NCI-H2196 (cell line): ENCODE data around the gene NTSR1.
A peak's percentile ranks its signal among the peaks of the same experiment; 100 is the strongest.

Experiments used
- DNase-seq: peaks from one replicate; lab custom pipeline; 2025; ENCODE audit not compliant: unreplicated experiment; lab: John Stamatoyannopoulos, UW

Gene NTSR1

DNA sequence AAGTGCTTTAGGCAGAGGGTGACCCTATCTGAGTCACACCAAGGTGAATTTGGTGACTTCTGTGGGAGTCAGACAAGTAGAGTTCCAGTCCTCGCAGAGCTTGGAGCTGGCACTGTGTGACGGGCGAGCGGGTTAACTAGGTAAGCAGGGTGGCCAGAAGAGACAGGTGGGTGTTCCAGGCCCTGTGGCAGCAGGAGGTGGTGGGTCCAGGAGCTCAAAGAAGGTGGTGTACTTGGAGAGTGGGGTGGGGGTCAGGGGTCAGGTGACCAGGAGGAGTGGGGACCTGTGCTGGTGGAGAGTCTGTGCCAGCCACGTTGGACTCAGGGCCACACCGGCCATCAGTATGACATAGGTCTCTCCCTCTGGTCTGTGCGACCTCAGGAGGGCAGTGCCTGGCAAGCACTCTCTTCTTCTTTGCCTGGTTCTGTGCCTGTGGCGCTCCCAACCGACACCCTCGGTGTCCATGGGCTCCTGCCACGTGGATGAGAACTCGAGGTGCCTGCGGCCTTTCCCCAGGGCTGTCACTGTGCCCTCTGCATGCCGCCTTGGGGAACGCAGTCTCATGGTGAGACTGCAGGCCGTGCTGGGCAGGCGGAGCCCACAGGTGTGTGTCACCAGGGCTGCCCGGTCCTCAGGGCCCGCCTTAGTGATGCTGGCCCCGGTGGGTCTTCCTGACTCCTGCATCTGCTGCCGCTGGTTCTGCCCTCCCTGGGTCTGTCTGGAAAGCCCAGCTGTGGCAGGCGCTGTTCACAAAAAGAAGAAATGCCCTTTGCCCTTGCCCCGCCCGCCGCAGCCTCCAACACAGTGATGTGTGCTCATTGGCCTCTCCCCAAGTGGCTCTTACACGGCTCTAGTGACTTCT, 89.3 kb downstream of the NTSR1 start:
- DNase-seq = no peak

DNA sequence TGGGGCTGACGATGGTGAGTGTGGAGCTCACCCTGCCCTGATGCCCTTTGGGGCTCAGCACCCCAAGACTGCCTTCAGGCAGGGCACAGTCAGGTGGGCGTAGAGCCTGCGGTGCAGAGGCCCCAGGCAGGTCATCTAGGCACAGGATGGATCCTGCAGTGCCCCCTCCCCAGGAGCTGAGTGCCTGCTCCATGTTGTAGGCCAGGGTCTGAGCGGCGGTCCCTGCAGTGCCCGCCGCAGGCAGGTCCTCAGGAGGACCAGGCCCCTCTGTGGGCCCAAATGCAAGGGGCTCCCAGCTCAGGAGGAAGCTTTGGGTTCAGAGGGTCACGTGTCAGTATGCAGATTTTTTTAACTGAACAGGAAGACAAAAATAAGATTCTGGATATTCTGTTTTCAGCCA, 90.4 kb downstream of the NTSR1 start:
- DNase-seq = no peak

DNA sequence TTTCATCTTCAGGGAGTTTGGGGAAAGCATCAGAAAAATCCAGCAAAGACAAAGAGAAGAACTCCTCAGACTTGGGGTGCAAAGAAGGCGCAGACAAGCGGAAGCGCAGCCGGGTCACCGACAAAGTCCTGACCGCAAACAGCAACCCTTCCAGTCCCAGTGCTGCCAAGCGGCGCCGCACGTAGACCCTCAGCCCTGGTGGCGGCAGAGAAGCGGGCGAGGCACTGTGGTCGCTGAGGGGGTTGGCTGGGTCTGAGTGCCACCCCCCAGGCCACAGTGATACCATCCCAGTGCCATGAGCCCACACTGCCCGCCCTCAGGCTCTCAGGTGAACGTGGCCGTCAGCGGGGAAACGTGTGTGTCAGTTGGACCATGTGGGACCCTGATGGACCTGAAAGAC, 90.8 kb downstream of the NTSR1 start:
- no peak for DNase-seq

DNA sequence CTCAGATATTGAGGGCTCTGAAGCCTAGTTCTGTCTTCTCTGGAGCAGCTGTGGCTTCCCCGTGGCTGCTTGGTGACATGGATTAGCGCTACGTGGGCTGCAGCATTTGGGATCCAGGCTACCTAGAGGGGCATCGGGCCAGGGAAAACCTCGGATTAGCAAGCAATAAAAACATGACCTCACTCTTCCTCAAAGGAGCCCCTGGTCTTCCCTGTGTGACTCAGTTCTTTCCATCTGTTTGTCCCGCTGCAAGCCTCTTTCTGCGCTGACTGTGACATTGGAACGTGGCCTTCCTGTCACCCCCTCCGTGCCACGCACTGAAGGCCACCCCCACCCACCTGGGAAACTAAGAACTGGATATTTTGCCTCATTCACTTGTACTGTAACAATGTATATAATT, 91.2 kb downstream of the NTSR1 start:
- no peak for DNase-seq

DNA sequence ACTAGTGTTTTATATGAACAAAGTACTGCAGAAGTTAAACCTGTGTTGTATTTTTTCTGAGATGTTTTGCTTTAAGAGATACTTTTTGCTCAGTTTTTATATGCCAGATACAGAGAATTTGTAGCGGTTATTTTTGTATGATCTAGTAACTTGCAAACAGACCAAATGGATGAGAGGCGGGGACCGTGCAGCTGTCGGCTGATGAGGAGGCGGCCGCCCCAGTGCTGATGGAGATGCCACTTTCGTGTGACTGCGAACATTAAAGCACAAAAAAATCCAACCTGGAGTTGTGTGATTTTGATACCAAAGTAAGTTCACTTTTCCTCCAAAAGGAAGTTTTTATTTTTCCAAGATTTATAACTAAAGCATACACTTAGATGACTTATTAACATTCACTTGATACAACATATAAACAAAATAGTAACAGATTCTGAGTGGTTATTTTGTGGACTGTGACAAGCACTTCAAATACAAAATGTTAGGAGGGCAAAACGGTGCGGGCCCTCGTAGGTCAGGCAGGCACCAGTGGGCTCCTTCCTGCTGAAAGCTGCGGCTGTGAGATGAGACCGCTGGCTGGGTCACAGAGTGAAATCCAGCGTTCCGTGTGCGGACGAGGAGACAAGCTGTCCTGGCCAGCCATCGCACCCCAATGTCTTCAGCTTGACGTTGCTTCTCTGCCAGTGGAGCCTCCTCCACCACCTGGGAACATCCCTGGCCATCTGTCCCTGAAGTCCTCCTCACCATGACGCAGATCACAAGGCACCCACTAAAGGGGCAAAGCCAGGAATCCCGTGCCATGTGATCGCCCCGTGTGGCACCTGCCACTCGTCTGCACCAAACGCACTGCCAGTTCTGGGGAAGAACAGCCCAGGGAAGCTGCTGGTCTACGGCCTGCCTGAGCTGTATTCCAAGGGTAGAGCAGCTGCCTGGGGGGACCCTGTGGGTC, 92.0 kb downstream of the NTSR1 start:
- DNase-seq = no peak

DNA sequence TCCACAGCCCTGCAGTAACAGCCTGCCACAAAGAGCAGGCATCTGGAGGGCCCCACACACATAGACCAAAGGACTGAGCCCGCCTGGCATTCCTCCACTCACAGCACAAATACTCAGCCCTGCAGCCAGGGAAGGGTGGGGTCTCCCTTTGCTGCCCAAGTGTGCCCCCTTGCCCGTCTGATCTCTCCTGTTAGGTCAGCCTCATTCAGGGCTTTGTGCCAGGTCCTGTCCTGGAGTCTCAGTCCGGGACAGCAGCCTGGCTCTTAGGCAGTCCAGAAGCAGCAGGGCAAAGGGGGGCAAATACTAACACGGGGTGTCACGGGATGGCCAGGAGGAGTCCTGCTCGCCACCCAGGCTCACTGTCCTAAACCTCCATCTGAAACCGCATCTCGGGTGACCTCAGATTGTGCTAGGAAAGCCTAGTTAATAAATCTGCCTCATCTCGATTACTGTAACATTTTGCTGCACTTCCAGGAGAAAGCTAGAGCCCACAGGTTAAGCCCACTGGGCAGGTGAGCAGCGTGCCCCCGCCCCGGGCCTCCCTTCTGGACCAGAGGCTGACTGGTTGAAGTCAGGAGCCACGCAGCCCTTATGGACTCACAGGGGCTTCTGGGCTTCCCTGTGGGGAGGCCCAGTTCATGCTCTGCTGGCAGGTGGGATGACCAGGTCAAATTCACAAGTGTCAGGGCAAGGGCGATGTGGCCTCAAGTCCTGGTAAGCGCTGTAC, 92.8 kb downstream of the NTSR1 start:
- DNase-seq = no peak

DNA sequence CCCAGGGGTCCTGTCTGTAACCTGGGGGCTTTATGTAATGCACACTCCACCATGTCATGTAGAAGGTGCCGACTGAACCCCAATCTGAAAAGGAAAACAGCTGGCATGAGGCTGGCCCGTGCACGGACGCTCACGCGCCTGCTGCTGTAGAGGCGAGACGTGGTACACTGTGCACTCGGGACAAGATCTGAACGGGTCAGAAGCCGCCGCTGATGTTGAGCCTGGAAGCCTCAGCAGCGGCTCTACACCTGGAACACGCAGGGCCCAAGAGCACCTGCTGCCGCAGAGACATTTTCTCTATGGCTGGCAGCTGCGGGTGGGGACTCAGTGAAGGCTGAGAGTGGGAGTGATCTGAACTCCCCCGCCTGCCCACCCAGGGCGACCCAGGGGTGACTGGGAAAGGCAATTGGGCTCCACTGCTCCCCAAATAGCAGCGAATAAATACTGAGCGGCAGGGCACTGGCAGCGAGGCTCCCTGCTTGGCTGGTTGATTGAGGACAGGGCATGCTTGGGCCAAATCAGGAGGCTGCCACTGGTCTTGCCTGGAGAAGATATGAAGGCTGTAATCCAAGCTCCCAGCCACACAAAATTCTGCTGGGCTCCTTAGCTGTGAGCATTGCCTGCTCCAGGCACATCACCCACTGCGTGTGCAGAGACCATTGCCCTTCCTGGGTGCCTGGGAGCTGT, 93.5 kb downstream of the NTSR1 start:
- DNase-seq = no peak

DNA sequence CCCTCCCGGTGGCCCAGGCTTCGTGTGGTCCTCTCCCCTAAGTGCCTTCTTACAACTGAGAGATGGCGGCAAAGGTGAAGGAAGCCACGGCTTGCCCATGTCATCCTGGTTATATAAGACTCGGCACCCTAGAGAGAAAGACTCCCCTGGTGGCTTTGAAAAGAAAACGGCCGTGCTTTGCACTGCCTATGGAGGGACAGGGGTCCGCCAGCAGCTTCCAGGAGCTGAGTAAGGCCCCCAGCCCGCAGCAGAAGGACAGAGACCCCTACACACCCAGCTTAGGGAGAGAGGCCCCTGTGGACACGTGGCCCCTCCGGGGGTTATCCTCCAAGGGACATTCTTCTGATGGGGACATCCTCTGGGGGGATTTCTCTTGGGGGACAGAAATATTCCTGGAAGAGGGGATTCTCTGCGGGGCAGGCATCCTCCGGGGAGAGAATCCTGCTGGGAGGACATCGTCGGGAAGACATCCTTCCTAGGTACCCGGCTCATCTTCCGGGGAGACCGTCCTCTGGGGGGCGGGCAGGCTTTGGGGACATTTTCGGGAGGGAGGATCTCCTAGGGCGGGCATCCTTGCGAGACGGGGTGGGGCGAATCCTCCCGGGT, 95.5 kb downstream of the NTSR1 start:
- DNase-seq = no peak

DNA sequence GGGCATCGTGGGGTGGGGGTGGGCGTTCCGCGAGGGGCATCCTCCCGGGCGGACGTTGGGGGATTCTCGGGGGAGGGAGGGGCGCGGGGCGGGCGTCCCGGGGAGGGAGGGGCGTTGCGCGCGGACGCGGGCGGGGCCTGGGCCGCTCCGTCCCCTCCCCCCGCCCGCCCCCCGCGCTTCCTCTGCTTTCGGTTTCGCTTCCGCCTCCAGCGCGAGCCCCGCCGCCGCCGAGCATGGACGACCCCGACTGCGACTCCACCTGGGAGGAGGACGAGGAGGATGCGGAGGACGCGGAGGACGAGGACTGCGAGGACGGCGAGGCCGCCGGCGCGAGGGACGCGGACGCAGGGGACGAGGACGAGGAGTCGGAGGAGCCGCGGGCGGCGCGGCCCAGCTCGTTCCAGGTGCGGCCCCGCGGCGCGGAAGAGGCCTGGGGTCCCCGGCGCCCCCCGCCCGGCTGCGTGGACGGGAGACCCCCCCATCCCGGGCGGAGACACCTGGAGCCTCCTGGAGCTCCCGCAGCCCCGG, 96.1 kb downstream of the NTSR1 start, which contains the start of gene OGFR:
Gene OGFR (plus strand): TSS at position 209 of the 528 bp plus-strand sequence. CDS start 25 bp downstream, at position 234.
- DNase-seq = peak; percentile 43

DNA sequence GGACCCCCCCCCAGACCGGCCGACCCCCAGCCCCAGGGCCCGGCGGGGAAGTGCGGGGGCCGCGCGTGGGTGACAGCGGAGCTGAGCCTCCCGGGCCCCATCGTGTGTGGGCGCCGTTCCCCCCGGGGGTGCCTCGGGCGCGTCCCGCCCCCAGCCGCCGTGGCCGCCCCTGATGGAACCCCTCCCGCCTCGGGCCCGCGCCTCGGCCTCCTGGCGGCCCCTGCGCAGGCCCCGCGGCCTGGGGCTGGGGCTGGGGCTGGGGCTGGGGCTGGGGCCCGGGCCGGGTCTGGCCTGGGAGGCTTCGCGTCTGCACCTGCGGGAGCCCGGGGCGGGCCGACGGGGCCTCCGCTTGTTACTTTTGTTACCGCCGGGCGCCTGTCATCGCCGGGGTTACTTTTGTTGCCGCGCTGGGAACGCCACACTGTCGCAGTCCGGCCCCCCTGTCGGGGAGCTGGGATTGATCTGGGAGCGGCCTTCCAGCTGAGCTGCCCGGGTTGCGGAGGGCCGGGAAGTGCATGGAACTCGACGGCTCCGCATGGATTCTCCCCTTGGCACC, 96.6 kb downstream of the NTSR1 start:
- peak; percentile 12 for DNase-seq

DNA sequence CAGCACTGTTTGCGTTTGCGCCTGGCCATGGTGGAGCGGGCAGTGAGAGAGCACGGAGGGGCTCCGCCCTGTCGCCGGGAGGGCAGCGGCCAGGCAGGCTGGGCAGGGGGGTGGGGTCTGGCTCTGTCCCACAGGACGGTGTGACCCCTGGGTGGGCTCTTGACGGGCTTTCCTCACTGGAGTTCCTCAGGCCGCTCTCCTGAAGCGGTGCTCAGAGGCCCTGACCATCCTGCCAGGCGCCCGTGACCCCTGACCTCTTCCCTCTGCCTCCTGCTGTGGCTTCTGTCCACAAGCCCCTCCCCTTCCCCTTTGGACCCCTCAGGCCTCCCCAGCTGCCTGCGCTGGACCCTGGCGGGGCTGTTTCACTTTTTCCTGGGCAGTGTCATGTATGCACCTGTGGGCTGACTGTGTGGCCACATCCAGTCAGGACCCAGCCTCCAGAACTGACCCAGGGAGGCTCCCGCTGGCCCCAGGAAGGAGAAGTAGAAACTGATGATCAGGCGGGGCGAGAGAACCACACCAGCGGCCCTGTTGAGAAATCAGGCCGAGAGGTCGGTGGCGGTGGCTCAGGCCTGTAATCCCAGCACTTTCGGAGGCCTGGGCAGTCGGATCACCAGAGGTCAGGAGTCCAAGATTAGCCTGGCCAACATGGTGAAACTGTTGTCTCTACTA, 97.2 kb downstream of the NTSR1 start:
- DNase-seq = no peak

DNA sequence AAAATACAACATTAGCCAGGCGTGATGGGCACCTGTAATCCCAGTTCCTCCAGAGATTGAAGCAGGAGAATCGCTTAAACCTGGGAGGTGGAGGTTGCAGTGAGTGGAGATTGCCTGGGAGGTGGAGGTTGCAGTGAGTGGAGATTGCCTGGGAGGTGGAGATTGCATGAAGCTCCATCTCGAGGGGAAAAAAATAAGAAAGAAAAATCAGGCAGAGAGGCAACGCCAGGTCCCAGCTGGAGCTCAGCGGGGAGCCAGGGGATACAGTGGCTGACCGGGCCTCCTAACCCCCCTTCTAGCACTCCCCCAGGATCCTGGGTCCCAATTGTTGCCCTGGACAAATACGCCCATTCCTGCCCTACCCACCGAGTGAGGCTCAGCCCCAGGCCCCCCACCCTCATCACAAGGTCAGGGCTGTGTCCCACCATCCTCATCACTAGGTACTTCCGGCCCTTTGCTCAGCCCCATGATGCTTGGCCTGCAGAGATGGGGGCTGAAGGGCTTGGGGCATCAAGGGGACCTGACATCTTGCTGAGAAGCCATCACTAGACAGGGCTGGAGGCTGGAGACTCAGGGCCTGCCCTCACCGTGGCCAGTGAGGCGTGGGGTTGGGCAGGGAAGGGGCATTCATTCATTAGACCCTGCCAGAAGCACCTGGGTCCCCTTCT, 97.9 kb downstream of the NTSR1 start:
- no peak for DNase-seq

DNA sequence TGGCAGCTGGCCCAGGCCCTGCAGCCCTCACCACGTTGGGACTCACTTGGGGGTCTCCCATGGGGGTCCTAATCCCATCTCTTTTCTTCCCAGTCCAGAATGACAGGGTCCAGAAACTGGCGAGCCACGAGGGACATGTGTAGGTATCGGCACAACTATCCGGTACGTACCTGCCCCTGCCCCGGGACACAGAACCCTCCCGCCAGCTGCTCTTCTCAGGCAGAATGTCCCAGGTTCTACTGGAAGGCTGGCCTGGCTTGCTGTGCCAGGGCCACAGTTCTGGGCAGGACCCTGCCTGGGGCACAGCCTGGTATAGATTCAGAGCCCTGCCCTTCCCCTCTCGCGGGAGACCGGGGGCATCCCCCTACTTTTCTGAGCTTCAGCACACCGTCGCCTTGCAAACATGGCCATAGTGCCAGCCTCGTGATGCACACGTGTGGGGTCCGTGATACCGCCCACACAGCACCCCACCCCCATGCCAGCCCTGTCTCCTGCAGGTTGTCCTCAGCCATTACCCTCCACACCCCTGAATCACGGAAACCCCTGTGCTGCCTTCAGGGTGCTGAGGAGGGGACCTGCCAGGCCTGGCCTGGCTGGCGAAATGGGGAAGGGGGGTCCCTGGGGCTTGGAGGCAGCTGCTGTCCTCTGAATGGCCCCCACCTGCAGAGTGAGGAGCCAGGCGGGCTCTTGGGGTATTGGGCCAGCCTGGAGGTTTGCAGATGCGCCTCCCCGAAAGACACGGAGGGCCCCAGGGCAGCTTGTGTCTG, 99.0 kb downstream of the NTSR1 start:
- DNase-seq = no peak

DNA sequence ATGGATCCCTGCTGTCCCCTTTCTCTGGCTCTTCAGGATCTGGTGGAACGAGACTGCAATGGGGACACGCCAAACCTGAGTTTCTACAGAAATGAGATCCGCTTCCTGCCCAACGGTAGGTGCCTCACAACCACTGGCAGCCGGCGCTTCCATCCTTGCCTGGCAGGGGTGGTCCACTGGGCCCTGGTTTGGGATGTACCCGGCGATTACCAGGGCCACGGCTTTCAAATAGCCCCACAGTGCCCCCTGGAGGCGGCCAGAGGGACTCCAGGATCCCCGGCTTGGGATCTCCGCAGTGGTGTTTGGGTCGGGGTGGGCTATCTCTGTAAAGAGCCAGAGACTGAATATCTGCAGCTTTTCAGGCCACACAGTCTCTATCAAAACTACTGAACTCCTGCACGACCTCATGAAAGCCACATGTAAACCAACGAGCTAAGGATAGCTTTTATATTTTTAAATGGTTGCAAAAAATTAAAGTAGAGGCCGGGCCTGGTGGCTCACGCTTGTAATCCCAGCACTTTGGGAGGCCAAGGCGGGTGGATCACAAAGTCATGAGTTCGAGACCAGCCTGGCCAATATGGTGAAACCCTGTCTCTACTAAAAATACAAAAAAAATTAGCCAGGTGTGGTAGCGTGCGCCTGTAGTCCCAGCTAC, 99.7 kb downstream of the NTSR1 start:
- peak; percentile 66 for DNase-seq

DNA sequence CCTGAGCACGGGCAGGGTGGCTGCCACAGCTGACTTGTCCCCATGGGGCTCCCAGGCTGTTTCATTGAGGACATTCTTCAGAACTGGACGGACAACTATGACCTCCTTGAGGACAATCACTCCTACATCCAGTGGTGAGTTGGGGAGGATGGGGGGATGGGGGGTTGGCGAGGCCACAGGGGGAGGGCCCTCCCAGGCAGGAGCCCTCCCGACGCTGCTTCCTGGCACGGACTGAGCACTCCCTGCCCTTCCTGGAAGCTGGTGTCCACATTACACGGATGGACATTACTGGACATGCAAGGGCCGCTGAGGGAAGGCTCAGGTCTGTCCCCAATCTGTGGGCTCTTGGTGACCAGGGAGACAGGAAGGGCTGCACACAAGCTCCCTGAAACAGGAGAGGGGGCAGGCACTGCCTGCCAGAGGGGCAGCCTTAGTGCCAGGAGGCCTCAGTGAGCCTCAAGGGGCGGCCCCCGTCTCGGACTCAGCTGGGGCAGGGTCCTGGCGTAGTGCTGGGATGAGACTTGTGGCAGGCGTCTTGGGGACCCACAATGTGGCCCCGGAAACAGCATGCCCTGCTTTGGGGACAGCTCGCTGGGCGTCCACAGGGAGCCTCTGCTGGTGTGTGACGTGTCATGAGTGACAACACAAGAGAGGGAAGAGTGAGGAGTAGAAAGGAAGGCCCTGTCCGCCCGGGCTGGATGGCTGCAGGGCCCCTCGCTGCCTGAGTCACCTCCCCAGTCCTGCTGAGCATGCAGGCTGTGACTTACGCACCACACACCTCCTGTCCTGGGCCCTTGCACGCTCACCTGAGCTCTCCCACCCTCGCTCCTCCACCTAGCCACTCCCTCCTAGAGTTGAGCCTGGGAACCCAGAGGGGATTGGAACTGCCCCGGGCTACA, 101.1 kb downstream of the NTSR1 start:
- no peak for DNase-seq

DNA sequence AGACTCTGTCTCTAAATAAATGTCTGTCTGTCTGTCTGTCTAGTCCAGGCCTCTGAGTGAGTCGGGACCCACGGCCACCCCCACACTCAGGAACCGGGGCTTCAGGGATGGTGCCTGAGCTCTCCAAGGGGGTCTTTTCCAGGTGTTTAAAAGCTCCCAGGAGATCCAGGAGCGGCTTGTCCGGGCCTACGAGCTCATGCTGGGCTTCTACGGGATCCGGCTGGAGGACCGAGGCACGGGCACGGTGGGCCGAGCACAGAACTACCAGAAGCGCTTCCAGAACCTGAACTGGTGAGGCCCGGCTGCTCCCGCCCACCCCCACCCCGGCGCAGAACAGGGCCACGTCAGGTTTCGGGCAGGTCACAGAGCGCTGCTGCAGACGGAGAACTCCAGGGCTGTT, 102.7 kb downstream of the NTSR1 start:
- no peak for DNase-seq
